Endothelial cell of umbilical vein (primary cell): Measurements from ENCODE around the gene AMER2.

Experiments
- CTCF ChIP-seq, 2 donors: IDR thresholded peaks; 1 replicate in 1 of 2; 2 replicates in 1 of 2; pipeline ENCODE4 v1.5.1; 2011; ENCODE audit warnings: low read length in 2 of 2, mild to moderate bottlenecking in 2 of 2, moderate library complexity in 2 of 2, control low read depth in 1 of 2, inconsistent platforms in 1 of 2, low read depth in 1 of 2; ENCODE audit not compliant: insufficient read depth in 1 of 2; ENCODE audit errors: extremely low read depth in 1 of 2
- JUN ChIP-seq: IDR thresholded peaks from 2 replicates; pipeline ENCODE4 v1.6.1; 2011; ENCODE audit warnings: borderline replicate concordance, low read depth; ENCODE audit not compliant: insufficient read length, insufficient read depth

GRCh38 chr13:25217023-25217885 lies 45.2 kb upstream of the AMER2 start:
- no peak for TF ChIP-seq JUN
- no peak for TF ChIP-seq CTCF (IDR thresholded peaks at IDR 0.05; ENCODE audit: extremely low read depth in 1 of 2, insufficient read depth in 1 of 2, low read depth in 1 of 2, low read length in 2 of 2)
